Neuronal stem cell (in vitro differentiated cells): ENCODE results near the gene SLC25A44. TPM values are rescaled to one million over a fixed set of nuclear protein-coding genes. Genes with fewer than 3 reads are reported as not detected.

ENCODE experiments used
- DNase-seq: peaks from one replicate; pipeline ENCODE4 v3.0.0-alpha.2; 2013; ENCODE audit warnings: low spot score
- H2AFZ ChIP-seq: one replicate; pipeline ENCODE4 v1.6.1; 2013; ENCODE audit warnings: mild to moderate bottlenecking, low read length, inconsistent platforms
- H2AK5ac ChIP-seq: 2 replicates; pipeline ENCODE4 v1.6.1; 2013; ENCODE audit warnings: low read depth, mild to moderate bottlenecking, inconsistent platforms, low read length, moderate library complexity, mixed read lengths
- H2BK120ac ChIP-seq: 2 replicates; pipeline ENCODE4 v1.6.1; 2013; ENCODE audit warnings: low read depth, mild to moderate bottlenecking, inconsistent platforms, low read length, moderate library complexity, mixed read lengths
- H2BK12ac ChIP-seq: one replicate; pipeline ENCODE4 v1.6.1; 2013; ENCODE audit warnings: low read length, inconsistent platforms
- H2BK15ac ChIP-seq: 2 replicates; pipeline ENCODE4 v1.6.1; 2013; ENCODE audit warnings: mild to moderate bottlenecking, low read length, inconsistent platforms, mixed read lengths
- H2BK5ac ChIP-seq: one replicate; pipeline ENCODE4 v1.6.1; 2013; ENCODE audit warnings: inconsistent platforms, mild to moderate bottlenecking, low read length, moderate library complexity
- H3K14ac ChIP-seq: one replicate; pipeline ENCODE4 v1.6.1; 2013; ENCODE audit warnings: low read length, inconsistent platforms
- H3K18ac ChIP-seq: 2 replicates; pipeline ENCODE4 v1.6.1; 2013; ENCODE audit warnings: low read length, inconsistent platforms
- H3K23ac ChIP-seq: 2 replicates; pipeline ENCODE4 v1.6.1; 2013; ENCODE audit warnings: low read depth, mild to moderate bottlenecking, mixed read lengths, low read length, inconsistent platforms; ENCODE audit not compliant: poor library complexity
- H3K27ac ChIP-seq: replicated peaks from 3 replicates; pipeline ENCODE4 v1.5.1; 2013; ENCODE audit warnings: low read length, inconsistent platforms
- H3K27me3 ChIP-seq, 3 experiments: 2 replicates each; pipeline ENCODE4 v1.6.1; 2013; ENCODE audit warnings: low read length in 3 of 3, mild to moderate bottlenecking in 2 of 3, inconsistent platforms in 1 of 3, low read depth in 1 of 3, mixed read lengths in 1 of 3, moderate library complexity in 1 of 3; ENCODE audit not compliant: control insufficient read depth in 3 of 3, insufficient read depth in 3 of 3
- H3K36me3 ChIP-seq, 2 donors: replicated peaks in 1 of 2; 2 replicates each; pipeline ENCODE4 v1.6.1; 2013; ENCODE audit warnings: low read length in 2 of 2; ENCODE audit not compliant: control insufficient read depth in 2 of 2, insufficient read depth in 2 of 2
- H3K4ac ChIP-seq: 2 replicates; pipeline ENCODE4 v1.6.1; 2013; ENCODE audit warnings: inconsistent platforms, mild to moderate bottlenecking, low read length, moderate library complexity
- H3K4me1 ChIP-seq, 2 donors: 1 replicate in 1 of 2; 2 replicates in 1 of 2; pipeline ENCODE4 v1.6.1; 2013; ENCODE audit warnings: low read length in 2 of 2, low read depth in 1 of 2; ENCODE audit not compliant: control insufficient read depth in 2 of 2, insufficient read depth in 1 of 2
- H3K4me2 ChIP-seq: one replicate; pipeline ENCODE4 v1.6.1; 2013; ENCODE audit warnings: mild to moderate bottlenecking, low read length, inconsistent platforms; ENCODE audit not compliant: insufficient read depth, poor library complexity, severe bottlenecking
- H3K4me3 ChIP-seq, 2 donors: 2 replicates each; pipeline ENCODE4 v1.5.1; 2013; ENCODE audit warnings: low read length in 2 of 2, mild to moderate bottlenecking in 2 of 2, inconsistent platforms in 1 of 2, moderate library complexity in 1 of 2
- H3K79me1 ChIP-seq: one replicate; pipeline ENCODE4 v1.6.1; 2013; ENCODE audit warnings: low read depth, mild to moderate bottlenecking, inconsistent platforms, low read length, moderate library complexity
- H3K9ac ChIP-seq: one replicate; pipeline ENCODE4 v1.6.1; 2013; ENCODE audit warnings: mild to moderate bottlenecking, low read depth, low read length, inconsistent platforms; ENCODE audit not compliant: poor library complexity
- H3K9me3 ChIP-seq, 2 donors: replicated peaks in 1 of 2; 2 replicates each; pipeline versions ENCODE3 to v1.6.1; 2013; ENCODE audit warnings: low read length in 2 of 2, mild to moderate bottlenecking in 2 of 2, inconsistent platforms in 1 of 2, low read depth in 1 of 2, mixed read lengths in 1 of 2, moderate library complexity in 1 of 2; ENCODE audit not compliant: control insufficient read depth in 2 of 2, insufficient read depth in 1 of 2
- H4K8ac ChIP-seq: one replicate; pipeline ENCODE4 v1.6.1; 2013; ENCODE audit warnings: low read depth, mild to moderate bottlenecking, inconsistent platforms, low read length, moderate library complexity
- H4K91ac ChIP-seq: one replicate; pipeline ENCODE4 v1.6.1; 2013; ENCODE audit warnings: low read length, low read depth, mild to moderate bottlenecking, inconsistent platforms; ENCODE audit not compliant: poor library complexity
- WGBS, 2 donors: extraction: QIAGEN DNeasy Blood & Tissue Kit; methylation state at CpG; one replicate each; pipeline ENCODE4 v1.1.7; 2013; ENCODE audit warnings: missing lambda C conversion rate in 2 of 2, mixed read lengths in 1 of 2; ENCODE audit not compliant: insufficient read length in 2 of 2, insufficient replicate concordance in 1 of 2; ENCODE audit errors: extremely low coverage in 2 of 2; 5-methylcytosine and 5-hydroxymethylcytosine counted together
- polyA plus RNA-seq, 2 experiments: library from polyadenylated mRNA; stranded (reverse); fragments of 200-250 nt; gene quantifications; one replicate each; pipeline ENCODE4 v1.2.3, GENCODE V29; 2013

The SLC25A44 gene, protein sequence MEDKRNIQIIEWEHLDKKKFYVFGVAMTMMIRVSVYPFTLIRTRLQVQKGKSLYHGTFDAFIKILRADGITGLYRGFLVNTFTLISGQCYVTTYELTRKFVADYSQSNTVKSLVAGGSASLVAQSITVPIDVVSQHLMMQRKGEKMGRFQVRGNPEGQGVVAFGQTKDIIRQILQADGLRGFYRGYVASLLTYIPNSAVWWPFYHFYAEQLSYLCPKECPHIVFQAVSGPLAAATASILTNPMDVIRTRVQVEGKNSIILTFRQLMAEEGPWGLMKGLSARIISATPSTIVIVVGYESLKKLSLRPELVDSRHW
- polyA plus RNA-seq (2013, experiment 1 of 2) = 10.9 TPM
- 11.6 TPM for polyA plus RNA-seq (2013, experiment 2 of 2)

DNA sequence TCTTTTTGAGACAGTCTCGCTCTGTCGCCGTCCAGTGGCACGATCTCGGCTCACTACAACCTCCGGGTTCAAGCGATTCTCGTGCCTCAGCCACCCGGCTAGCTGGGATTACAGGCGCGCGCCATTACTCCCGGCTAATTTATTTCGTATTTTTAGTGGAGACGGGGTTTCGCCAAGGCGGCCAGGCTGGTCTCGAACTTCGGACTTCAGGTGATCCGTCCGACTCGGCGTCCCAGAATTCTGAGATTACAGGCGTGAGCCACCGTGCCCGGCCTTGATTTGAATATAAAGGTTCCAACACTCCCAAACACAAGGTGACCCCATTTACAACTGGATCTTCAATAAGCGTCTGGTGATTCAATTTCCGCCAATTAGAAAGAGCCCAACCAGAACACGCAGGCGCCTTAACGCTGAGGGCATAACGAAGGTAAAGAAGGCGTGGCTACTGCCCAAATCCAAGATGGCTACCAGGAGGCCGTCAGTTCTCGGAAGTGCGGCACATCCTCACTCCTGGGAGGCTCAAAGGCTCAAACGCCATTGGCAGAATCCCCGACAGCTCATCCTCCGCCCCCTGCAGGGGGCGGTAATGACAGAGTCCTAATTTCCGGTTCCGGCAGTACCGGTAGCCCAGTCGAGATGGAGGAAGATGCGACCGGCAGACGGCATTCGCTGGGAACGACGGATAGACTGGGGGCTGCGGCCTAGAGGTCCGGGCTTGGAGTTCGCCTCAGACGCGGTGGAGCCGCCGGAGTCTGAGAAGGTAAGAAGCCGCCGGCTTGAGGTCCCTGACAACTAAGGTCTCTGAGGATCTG, at the start of gene SLC25A44:
TSS of gene SLC25A44 (plus strand) at position 617 of the 812 bp plus-strand sequence. CDS start 5,744 bp downstream, outside the sequence.
- H2BK120ac ChIP-seq = no peak within 1 kb of the TSS
- H3K27me3 ChIP-seq = no peaks in the 10 kb centered on the region
- peak within 1 kb of the TSS; percentile 89 for H2AFZ ChIP-seq
- peak within 1 kb of the TSS; percentile 77 for H3K4me2 ChIP-seq
- H3K9me3 ChIP-seq = peaks cover 0 to 7% of the 10 kb centered on the region in 2 donors
- peak within 1 kb of the TSS; percentile 33 for H2BK5ac ChIP-seq
- no peak within 1 kb of the TSS for H2BK15ac ChIP-seq
- H3K27ac ChIP-seq = peak within 1 kb of the TSS; percentile 45
- H3K14ac ChIP-seq = no peak within 1 kb of the TSS
- peak within 1 kb of the TSS; percentile 66 for H3K23ac ChIP-seq
- H3K79me1 ChIP-seq = peaks cover 7% of the 10 kb centered on the region
- peak within 1 kb of the TSS; percentile 91 for H3K9ac ChIP-seq
- no peak within 1 kb of the TSS for H2BK12ac ChIP-seq
- WGBS, 2 donors = no CpG with 5 or more reads among the region's 59 CpGs
- H3K18ac ChIP-seq = peak within 1 kb of the TSS; percentile 61
- no peak within 1 kb of the TSS for H4K91ac ChIP-seq
- H3K4me3 ChIP-seq = peak within 1 kb of the TSS; percentile 77 to 92
- H3K4ac ChIP-seq = no peak within 1 kb of the TSS
- peak; percentile 97 for DNase-seq
- H4K8ac ChIP-seq = no peak within 1 kb of the TSS
- peaks cover 0 to 2% of the 10 kb centered on the region in 2 donors for H3K36me3 ChIP-seq
- H2AK5ac ChIP-seq = peak within 1 kb of the TSS; percentile 18
- peaks cover 2 to 10% of the 10 kb centered on the region in 2 donors for H3K4me1 ChIP-seq

DNA sequence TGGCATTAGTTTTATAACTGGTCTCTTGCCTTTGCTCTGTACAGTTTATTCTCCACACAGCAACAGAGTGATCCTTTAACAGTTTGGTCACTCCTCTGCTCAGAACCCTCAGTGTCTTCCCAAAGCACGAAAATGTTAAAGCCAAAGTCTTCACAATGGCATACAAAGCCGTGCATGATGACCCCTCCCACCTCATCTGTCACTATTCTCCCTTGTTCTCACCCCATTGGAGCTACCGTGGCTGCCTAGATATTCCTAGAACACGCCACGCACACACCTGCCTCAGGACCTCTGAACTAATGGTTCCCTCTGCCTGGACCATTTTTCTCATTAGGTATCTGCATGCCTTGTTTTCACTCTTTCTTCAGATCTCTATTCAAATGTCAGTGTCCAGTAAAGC, 49.2 kb upstream of the SLC25A44 start:
- H4K91ac ChIP-seq = no peak overlapping the region
- no peaks in the 10 kb centered on the region for H3K9me3 ChIP-seq
- H3K14ac ChIP-seq = no peak overlapping the region
- no peak overlapping the region for H2BK15ac ChIP-seq
- H4K8ac ChIP-seq = no peak overlapping the region
- peaks cover 17 to 19% of the 10 kb centered on the region in 2 donors for H3K4me1 ChIP-seq
- H3K9ac ChIP-seq = no peak overlapping the region
- H2BK5ac ChIP-seq = no peak overlapping the region
- H3K4ac ChIP-seq = no peak overlapping the region
- no peak overlapping the region for H2AK5ac ChIP-seq
- no peak overlapping the region for H3K23ac ChIP-seq
- no peak overlapping the region for H2AFZ ChIP-seq
- no peaks in the 10 kb centered on the region for H3K27me3 ChIP-seq
- no peak overlapping the region for H2BK12ac ChIP-seq
- no peak overlapping the region for H3K27ac ChIP-seq
- H3K18ac ChIP-seq = no peak overlapping the region
- H3K36me3 ChIP-seq = peaks cover 2 to 13% of the 10 kb centered on the region in 2 donors
- H3K79me1 ChIP-seq = no peaks in the 10 kb centered on the region
- DNase-seq = no peak
- no peak overlapping the region for H3K4me2 ChIP-seq
- no peak overlapping the region for H2BK120ac ChIP-seq
- WGBS, 2 donors = no CpG with 5 or more reads among the region's 5 CpGs
- no peak overlapping the region for H3K4me3 ChIP-seq

DNA sequence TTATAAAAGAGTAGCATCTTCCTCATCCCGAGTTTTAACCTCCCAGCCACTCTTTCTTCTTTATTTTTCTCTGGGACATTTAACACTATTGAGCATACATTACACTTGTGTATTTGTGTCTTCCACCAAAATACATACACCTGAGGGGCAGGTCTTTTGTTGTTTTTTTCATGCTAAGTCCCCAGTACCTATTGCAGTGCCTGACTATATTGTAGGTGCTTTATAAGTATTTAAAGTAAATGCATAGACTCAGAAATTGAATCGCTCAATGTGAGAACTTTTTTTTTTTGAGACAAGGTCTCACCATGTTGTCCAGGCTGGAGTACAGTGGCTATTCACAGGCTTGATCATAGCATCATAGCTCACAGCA, 48.3 kb upstream of the SLC25A44 start:
- Histone ChIP-seq H4K8ac (no peak overlapping the region), H3K27ac (no peak overlapping the region), H3K4me3 (no peak overlapping the region), H3K9me3 (no peaks in the 10 kb centered on the region), H3K36me3 (peaks cover 0 to 5% of the 10 kb centered on the region in 2 donors), H2AK5ac (no peak overlapping the region), H3K79me1 (no peaks in the 10 kb centered on the region), H2AFZ (no peak overlapping the region), H4K91ac (no peak overlapping the region), H2BK120ac (no peak overlapping the region), H3K9ac (no peak overlapping the region), H2BK15ac (no peak overlapping the region), H2BK12ac (no peak overlapping the region), H3K18ac (no peak overlapping the region), H3K27me3 (no peaks in the 10 kb centered on the region), H2BK5ac (no peak overlapping the region), H3K14ac (no peak overlapping the region), H3K4ac (no peak overlapping the region), H3K4me2 (no peak overlapping the region), H3K23ac (no peak overlapping the region), H3K4me1 (peaks cover 24 to 25% of the 10 kb centered on the region in 2 donors)
- no CpG with 5 or more reads among the region's 2 CpGs for WGBS, 2 donors
- DNase-seq = no peak
